GM23338 (cell line): ENCODE results near the gene CELA2B. TPM values are rescaled to one million over a fixed set of nuclear protein-coding genes. Genes with fewer than 3 reads are reported as not detected.
"Not testable (repeated sequence)": the region's sequence is repeated elsewhere in the genome, so short reads cannot be mapped to it uniquely, and the experiment has no call there.

ENCODE experiments used
- ATAC-seq: fragments of 200-7000 bp; cut with Tn5 transposase; 3 replicates; pipeline ENCODE4 v1.9.1; 2020
- DNase-seq: peaks from one replicate; pipeline ENCODE4 v3.0.0-alpha.2; 2015; ENCODE audit warnings: low spot score
- H2AFZ ChIP-seq: fragments of 200-600 bp; sonication (generic); 2 replicates; pipeline ENCODE4 v1.8.0; 2016; ENCODE audit warnings: antibody characterized with exemption, mild to moderate bottlenecking, moderate library complexity
- H3F3A ChIP-seq: fragments of 200-600 bp; sonication (generic); replicated peaks from 2 replicates; pipeline ENCODE4 v1.8.0; 2017; ENCODE audit warnings: antibody characterized with exemption, mixed run types, low read depth
- H3K27ac ChIP-seq: fragments of 200-600 bp; sonication (generic); 2 replicates; pipeline ENCODE4 v1.6.1; 2016; ENCODE audit warnings: low read depth
- H3K27me3 ChIP-seq: fragments of 200-600 bp; sonication (generic); 2 replicates; pipeline ENCODE4 v1.8.0; 2016; ENCODE audit warnings: mild to moderate bottlenecking, mixed run types, moderate library complexity; ENCODE audit not compliant: insufficient read depth
- H3K36me3 ChIP-seq: fragments of 200-600 bp; sonication (generic); 2 replicates; pipeline ENCODE4 v1.8.0; 2016; ENCODE audit warnings: mild to moderate bottlenecking; ENCODE audit not compliant: insufficient read depth
- H3K4me1 ChIP-seq: fragments of 200-600 bp; sonication (generic); 2 replicates; pipeline ENCODE4 v1.8.0; 2016; ENCODE audit warnings: mild to moderate bottlenecking, moderate library complexity; ENCODE audit not compliant: insufficient read depth
- H3K4me2 ChIP-seq: fragments of 200-600 bp; sonication (generic); 2 replicates; pipeline ENCODE4 v1.7.1; 2017; ENCODE audit warnings: mixed run types
- H3K4me3 ChIP-seq: fragments of 200-600 bp; sonication (generic); 2 replicates; pipeline ENCODE4 v1.6.1; 2016; ENCODE audit warnings: mixed run types
- H3K79me2 ChIP-seq: fragments of 200-600 bp; sonication (generic); replicated peaks from 2 replicates; pipeline ENCODE4 v1.8.0; 2017; ENCODE audit warnings: mild to moderate bottlenecking; ENCODE audit not compliant: insufficient read depth
- H3K9me2 ChIP-seq: fragments of 200-600 bp; sonication (generic); 2 replicates; pipeline ENCODE4 v1.8.0; 2017; ENCODE audit not compliant: insufficient read depth
- H4K20me1 ChIP-seq: fragments of 200-600 bp; sonication (generic); replicated peaks from 2 replicates; pipeline ENCODE4 v1.8.0; 2017; ENCODE audit warnings: mild to moderate bottlenecking; ENCODE audit not compliant: insufficient read depth
- H3K27ac Mint-ChIP-seq: 2 replicates; pipeline ENCODE4 v1.8.0; 2020; ENCODE audit warnings: inconsistent platforms, mild to moderate bottlenecking, moderate library complexity, mixed read lengths
- H3K27me3 Mint-ChIP-seq: 3 replicates; pipeline ENCODE4 v1.8.0; 2022; ENCODE audit warnings: low read depth, mild to moderate bottlenecking, moderate library complexity, mixed read lengths, inconsistent platforms; ENCODE audit not compliant: insufficient read depth, poor library complexity
- H3K36me3 Mint-ChIP-seq: 3 replicates; pipeline ENCODE4 v1.8.0; 2021; ENCODE audit warnings: low read depth, mild to moderate bottlenecking, inconsistent platforms, moderate library complexity, mixed read lengths
- H3K4me1 Mint-ChIP-seq: 3 replicates; pipeline ENCODE4 v1.8.0; 2020; ENCODE audit warnings: mild to moderate bottlenecking, inconsistent platforms, mixed read lengths
- H3K4me3 Mint-ChIP-seq: 3 replicates; pipeline ENCODE4 v1.8.0; 2021; ENCODE audit warnings: moderate library complexity, mild to moderate bottlenecking, inconsistent platforms, mixed read lengths
- H3K9me3 Mint-ChIP-seq: 3 replicates; pipeline ENCODE4 v1.8.0; 2020; ENCODE audit warnings: moderate library complexity, mild to moderate bottlenecking, inconsistent platforms, mixed read lengths
- JUNB ChIP-seq: IDR thresholded peaks from one replicate; pipeline ENCODE4 v1.6.1; 2016; ENCODE audit warnings: antibody characterized with exemption; ENCODE audit not compliant: unreplicated experiment
- STAT1 ChIP-seq: IDR thresholded peaks from one replicate; pipeline ENCODE4 v1.6.1; 2016; ENCODE audit warnings: antibody characterized with exemption; ENCODE audit not compliant: unreplicated experiment
- polyA plus RNA-seq: library from polyadenylated mRNA; unstranded; fragments of >200 nt; fragmentation: Nextera tagmentation; extraction: Ambion mirVana; gene quantifications from 2 replicates; pipeline ENCODE4 v1.2.1, GENCODE V29; 2016
- total RNA-seq: library from RNA; depleted of rRNA; stranded (reverse); fragments of >200 nt; shearing (Covaris generic); gene quantifications from 2 replicates; pipeline ENCODE4 v1.2.3, GENCODE V29; 2014
- TF ChIP-seq, protein P1 (sequence below): fragments of 250-450 bp; sonication (Bioruptor Pico); IDR thresholded peaks from 2 replicates; pipeline ENCODE4 v1.5.0; 2020; ENCODE audit warnings: mild to moderate bottlenecking, moderate library complexity

The CELA2B gene
- total and polyA plus RNA-seq, 2 experiments from 2014 or later: not detected

DNA sequence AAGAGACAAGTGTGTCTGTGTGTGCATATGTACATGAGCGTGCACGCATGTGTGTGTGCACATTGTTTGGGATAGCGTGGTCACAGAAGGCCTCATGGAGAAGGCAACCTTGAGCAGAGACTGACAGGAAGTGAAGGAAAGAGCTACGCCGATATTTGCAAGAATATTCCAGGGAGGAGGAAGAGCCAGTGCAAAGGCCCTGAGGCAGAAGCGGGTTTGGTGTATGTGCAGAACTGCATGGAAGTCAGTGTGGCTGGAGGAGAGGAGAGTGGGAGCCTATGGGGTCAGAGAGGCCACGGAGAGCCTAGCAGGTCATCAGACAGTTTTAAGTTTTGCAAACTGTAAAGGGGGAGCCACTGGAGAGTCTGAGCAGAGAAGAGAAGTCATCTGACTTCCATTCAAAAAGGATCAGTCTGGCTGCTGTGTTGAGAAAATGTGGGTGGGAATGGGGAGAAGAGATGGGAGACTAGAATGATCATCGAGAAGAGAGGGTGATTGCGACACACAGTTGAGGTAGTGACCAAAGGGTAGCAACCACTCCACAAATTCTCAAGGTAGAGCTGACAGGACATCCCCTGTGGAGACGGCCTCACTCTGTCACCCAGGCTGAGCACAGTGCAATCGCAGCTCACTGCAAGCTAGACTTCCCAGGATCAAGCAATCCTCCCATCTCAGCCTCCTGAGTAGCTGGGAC is 3.9 kb downstream of the CELA2B start (continued):
- TF ChIP-seq, protein P1, sequence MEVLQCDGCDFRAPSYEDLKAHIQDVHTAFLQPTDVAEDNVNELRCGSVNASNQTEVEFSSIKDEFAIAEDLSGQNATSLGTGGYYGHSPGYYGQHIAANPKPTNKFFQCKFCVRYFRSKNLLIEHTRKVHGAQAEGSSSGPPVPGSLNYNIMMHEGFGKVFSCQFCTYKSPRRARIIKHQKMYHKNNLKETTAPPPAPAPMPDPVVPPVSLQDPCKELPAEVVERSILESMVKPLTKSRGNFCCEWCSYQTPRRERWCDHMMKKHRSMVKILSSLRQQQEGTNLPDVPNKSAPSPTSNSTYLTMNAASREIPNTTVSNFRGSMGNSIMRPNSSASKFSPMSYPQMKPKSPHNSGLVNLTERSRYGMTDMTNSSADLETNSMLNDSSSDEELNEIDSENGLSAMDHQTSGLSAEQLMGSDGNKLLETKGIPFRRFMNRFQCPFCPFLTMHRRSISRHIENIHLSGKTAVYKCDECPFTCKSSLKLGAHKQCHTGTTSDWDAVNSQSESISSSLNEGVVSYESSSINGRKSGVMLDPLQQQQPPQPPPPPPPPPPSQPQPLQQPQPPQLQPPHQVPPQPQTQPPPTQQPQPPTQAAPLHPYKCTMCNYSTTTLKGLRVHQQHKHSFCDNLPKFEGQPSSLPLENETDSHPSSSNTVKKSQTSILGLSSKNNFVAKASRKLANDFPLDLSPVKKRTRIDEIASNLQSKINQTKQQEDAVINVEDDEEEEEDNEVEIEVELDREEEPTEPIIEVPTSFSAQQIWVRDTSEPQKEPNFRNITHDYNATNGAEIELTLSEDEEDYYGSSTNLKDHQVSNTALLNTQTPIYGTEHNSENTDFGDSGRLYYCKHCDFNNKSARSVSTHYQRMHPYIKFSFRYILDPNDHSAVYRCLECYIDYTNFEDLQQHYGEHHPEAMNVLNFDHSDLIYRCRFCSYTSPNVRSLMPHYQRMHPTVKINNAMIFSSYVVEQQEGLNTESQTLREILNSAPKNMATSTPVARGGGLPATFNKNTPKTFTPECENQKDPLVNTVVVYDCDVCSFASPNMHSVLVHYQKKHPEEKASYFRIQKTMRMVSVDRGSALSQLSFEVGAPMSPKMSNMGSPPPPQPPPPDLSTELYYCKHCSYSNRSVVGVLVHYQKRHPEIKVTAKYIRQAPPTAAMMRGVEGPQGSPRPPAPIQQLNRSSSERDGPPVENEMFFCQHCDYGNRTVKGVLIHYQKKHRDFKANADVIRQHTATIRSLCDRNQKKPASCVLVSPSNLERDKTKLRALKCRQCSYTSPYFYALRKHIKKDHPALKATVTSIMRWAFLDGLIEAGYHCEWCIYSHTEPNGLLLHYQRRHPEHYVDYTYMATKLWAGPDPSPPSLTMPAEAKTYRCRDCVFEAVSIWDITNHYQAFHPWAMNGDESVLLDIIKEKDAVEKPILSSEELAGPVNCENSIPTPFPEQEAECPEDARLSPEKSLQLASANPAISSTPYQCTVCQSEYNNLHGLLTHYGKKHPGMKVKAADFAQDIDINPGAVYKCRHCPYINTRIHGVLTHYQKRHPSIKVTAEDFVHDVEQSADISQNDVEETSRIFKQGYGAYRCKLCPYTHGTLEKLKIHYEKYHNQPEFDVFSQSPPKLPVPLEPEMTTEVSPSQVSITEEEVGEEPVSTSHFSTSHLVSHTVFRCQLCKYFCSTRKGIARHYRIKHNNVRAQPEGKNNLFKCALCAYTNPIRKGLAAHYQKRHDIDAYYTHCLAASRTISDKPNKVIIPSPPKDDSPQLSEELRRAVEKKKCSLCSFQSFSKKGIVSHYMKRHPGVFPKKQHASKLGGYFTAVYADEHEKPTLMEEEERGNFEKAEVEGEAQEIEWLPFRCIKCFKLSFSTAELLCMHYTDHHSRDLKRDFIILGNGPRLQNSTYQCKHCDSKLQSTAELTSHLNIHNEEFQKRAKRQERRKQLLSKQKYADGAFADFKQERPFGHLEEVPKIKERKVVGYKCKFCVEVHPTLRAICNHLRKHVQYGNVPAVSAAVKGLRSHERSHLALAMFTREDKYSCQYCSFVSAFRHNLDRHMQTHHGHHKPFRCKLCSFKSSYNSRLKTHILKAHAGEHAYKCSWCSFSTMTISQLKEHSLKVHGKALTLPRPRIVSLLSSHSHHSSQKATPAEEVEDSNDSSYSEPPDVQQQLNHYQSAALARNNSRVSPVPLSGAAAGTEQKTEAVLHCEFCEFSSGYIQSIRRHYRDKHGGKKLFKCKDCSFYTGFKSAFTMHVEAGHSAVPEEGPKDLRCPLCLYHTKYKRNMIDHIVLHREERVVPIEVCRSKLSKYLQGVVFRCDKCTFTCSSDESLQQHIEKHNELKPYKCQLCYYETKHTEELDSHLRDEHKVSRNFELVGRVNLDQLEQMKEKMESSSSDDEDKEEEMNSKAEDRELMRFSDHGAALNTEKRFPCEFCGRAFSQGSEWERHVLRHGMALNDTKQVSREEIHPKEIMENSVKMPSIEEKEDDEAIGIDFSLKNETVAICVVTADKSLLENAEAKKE: no peak
- TF ChIP-seq JUNB (no peak), STAT1 (no peak)

DNA sequence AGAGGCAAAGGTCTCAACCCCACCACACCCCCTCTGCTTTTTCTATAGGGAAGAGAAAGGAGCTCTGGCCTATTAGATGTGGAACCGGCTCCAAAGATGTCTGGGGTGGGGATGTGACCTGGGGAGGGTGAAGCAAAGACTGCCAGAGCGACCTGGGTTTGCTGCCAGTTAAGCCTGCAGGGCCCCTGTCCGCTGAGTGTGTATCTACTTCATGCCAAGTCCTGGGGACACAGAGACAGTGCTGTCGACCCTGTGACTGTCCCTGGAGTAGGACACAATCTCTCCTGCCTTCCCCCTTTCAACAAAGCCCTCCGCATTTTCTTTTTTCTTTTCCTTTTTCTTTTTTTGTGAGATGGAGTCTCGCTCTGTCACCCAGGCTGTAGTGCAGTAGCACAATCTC is 6.6 kb downstream of the CELA2B start:
- H4K20me1 ChIP-seq, H3F3A ChIP-seq, H3K79me2 ChIP-seq, H3K4me1 Mint-ChIP-seq, H3K27ac Mint-ChIP-seq, H3K4me2 ChIP-seq, H3K36me3 Mint-ChIP-seq, H3K4me3 Mint-ChIP-seq, H3K36me3 ChIP-seq, H2AFZ ChIP-seq, ATAC-seq, H3K27me3 Mint-ChIP-seq, H3K27ac ChIP-seq, DNase-seq, H3K27me3 ChIP-seq, H3K9me2 ChIP-seq, H3K4me1 ChIP-seq, H3K9me3 Mint-ChIP-seq, H3K4me3 ChIP-seq: not testable (repeated sequence)

DNA sequence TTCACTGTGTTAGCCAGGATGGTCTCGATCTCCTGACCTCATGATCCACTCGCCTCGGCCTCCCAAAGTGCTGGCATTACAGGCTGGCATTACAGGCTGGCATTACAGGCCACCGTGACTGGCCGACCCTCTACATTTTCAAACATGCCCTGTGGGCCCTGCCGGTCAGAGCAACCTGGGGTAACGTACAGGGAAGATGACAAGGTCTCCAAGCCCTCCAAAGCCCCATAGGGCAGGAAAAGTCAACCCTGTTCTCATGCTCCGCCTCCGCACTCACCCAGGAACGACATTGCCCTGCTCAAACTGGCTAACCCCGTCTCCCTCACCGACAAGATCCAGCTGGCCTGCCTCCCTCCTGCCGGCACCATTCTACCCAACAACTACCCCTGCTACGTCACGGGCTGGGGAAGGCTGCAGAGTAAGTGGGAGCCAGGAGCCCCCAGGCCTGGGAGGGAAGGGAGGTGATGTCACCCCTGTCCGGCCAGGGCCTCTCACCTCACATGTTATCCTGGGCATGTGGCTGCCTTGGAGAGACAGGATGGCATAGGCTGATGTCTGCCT is 7.2 kb downstream of the CELA2B start:
- not testable (repeated sequence) for H2AFZ ChIP-seq, H4K20me1 ChIP-seq, ATAC-seq

More for the DNA sequence above, 7.2 kb downstream of the CELA2B start:
- H3K36me3 Mint-ChIP-seq, H3K4me2 ChIP-seq, H3K4me3 ChIP-seq, H3K79me2 ChIP-seq, H3K27me3 Mint-ChIP-seq, H3K4me1 Mint-ChIP-seq, H3K4me1 ChIP-seq, H3K36me3 ChIP-seq, H3K9me3 Mint-ChIP-seq, H3K27me3 ChIP-seq, H3K27ac ChIP-seq, H3K9me2 ChIP-seq, H3K27ac Mint-ChIP-seq, DNase-seq, H3F3A ChIP-seq, H3K4me3 Mint-ChIP-seq: not testable (repeated sequence)
